NCI-H128 (cell line): ENCODE data around the gene AP3S2.
"Not testable (repeated sequence)": the region's sequence is repeated elsewhere in the genome, so short reads cannot be mapped to it uniquely, and the experiment has no call there.

Source experiments
- DNase-seq: peaks from one replicate; lab custom pipeline; 2025; ENCODE audit not compliant: unreplicated experiment; lab: John Stamatoyannopoulos, UW

Gene AP3S2

DNA sequence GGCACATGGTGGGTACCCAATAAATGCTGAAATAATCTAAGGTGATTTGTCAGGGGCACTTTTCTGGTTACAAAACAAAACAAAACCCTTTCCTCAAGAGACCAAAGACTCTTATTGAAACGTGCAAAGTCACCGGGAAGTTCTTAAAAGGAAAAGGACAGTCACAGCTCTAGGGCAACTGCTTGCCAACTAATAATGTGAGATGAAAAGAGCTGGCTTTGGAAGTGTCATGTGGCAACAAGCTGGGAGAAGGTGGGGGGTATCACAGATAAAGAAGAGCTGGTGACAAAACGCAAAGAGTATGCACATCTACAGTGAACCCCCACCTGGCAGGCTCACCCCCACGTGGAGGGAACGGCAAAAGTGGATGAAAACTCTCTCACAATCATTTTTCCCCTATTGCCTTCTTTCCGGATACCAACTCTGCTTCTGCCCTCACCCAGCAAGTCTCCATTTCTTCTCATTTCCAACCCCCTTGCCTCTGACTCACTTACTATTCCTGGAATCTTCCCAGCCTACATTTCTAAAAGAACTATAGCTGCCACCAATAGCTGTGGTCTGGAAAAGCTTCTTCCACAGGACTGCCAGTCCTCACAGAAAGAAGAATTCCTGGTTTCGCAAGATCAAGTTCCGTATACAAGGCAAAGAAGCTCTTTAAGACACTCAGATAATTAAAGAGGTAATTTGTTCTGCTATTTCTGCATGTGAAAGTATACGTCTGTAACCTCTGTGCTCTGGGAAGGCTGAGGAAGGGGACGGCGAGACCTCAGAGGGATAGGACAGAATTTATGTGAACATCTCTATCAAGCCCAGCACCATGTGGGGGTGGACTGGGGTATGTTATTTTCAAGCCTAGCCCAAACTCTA, 57.3 kb downstream of the AP3S2 start:
- no peak for DNase-seq

DNA sequence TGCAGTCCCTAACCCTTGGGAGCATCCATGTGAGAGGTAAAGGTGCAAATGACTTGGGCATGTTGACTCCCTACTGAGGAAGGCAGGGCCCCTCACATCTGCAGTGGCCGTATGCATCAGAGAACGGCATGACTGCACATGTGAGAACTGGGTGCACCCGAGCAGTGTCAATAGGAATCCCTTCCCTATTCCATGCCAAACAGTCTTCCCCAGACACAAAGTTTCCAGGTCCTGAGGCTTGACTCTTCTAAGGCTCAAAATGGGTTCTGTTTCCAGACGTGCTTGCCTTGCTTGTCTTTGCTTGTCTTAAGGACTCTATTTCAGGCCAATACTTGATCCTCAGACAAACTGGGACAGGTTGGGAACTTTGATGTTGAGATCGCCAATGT, 58.6 kb downstream of the AP3S2 start:
- DNase-seq: no peak

DNA sequence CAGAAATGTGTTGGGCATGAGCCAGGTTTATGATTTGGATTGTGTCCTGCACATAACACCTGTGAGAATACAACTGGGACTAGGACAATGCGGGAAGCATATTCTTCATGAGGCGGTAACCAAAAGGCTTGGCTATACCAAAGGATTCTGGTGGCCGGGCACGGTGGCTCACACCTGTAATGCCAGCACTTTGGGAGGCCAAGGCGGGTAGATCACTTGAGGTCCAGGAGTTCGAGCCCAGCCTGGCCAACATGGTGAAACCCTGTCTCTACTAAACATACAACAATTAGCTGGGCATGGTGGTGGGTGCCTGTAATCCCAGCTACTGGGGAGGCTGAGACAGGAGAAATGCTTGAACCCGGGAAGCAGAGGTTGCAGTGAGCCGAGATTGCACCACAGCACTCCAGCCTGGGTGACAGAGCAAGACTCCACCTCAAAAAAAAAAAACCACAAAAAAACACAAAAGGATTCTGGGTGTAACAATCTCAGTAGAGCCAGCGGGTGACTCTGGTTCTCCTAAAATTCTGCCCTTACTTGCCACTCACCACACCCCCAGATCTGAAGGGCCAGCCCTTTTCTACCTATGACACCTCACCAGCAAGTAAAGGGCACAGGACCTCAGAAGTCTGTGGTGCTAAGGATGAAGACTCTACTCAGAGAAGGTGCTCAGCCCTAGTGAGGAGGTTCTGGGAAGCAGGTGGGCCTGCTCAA, 59.2 kb downstream of the AP3S2 start:
- DNase-seq: not testable (repeated sequence)

DNA sequence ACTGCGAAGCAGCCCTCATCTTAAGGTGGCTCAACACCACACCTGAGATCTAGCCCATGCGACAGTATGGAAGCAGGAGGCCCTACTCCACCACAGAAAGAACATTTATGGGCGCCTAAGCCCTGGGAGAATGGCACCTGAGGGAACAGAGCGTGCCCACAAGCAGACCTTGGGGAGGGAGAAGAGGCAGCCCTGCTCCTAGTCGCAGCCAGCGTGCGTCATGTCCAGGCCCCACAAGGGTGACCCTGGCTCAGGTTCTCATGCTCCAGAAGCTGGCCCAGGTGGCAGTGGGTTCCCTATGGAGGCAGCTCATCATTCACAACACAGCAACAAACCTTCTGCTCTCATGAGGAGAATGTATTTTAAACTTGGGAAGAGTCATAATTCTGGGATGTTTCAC, 59.8 kb downstream of the AP3S2 start:
- no peak for DNase-seq

DNA sequence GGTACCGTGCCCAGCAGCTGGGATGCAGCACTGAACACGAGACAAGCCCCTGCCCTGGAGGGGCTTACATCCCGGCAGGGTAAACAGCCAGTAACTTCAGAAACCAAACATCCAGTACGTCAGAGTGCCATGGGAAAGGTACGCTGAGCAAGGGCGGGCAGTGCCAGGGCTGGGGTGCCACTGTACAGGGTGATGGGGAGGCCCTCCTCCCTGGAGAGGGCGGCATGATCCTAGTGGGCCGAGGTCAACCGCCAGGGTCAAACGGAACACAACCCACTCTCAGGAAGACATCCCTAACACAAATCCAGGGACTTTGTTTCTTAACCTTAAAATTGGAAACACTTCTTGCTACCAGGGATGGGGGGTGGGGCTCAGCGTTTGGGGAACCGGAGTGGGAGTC, 63.2 kb downstream of the AP3S2 start:
- DNase-seq: no peak

DNA sequence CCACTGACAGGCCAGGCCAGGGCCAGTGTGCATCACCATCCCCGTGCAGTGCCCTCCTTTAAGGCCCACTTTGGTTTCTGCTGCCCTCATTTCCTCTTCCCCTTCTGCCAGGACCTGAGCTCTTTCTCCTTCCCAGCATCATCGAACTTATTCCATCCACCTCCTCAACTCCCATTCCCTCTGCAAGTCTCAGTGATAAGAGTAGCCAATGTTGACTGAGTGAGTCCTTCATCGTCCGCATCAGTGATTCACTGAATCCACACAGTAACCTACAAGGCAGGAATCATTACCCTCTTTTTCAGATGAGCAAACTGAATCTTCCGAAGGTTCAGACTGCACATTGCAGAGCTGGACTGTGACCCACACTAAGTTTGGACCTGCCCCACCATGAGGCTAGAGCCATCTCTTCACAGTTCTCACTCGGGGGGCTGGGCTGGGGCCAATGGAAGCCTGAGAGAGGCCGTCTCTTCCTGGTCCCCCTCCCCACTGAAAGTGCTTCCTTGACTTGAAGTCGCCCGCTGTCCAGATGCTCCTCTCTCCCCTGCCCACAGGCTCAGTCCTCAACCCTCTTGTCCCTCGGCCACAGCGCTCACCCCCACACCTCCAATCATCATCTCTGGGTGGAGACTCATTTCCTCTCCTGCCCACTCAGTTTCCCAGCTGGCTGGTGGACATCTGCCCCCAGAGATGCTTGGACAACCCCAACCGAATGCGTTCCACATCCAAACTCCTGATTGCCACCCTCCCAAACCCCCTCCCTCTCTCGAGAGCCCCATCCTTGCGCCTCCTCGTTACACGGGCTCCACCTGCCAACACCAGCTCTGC, 64.0 kb downstream of the AP3S2 start:
- DNase-seq: no peak

DNA sequence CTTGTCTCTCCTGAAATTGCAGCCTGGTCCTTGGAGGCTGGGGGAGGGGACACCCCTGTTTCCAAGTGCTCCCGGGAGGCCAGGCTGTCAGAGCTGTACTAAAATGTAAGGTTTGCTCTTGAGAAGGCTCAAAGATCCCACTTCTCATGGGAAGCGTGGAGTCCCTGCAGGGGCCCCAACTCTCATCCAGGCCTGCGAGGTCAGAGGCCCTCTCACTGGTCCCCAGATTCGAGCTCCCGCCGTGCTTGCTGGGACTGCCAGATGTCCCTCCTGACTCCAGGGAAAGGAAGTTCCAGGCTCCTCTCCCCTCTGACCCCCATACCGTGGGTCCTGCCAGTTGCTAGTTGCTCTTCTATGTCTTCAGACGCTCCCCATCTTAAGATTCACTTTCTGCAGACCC, 64.6 kb downstream of the AP3S2 start:
- no peak for DNase-seq

DNA sequence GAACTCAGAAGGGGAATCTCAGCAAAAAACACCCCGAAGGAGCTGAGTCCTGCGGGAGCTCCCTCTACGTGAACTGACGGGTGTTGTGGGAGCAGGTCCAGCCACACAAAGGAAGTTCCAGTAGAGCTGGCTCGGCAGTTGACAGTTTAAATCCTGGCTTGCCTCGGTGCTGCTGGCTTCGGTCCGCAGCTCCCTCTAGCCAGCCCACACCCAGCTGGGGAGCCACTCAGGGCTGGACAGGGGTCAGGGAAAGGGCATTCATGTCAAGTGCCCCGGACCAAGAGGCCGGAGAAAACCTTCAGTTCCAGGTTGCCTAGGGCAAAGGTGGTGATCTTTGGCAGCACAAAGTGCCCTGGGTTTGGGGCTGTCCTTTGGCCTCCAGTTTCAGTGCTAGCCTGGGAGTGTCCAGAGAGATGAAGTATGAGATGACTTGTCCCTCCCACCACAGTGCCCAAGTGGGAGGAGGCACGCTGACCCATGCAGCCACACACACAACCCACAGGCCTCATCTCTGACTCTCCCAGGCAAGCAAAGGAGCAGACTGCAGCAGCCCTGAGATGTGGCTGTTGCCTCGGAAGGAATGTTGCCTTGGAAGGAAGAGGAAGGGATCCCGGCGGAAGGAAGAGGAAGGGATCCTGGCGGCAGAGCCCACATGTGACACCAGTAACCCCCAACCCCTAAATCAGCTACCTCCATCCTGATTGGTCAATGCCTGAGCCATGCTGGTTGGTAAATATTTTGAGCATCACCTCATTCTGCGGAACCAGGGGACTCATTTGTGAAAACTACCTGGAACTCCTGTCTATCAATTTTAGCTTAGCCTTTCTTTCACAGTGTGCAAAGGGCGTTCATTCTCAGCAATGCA, 65.3 kb downstream of the AP3S2 start:
- DNase-seq: no peak

DNA sequence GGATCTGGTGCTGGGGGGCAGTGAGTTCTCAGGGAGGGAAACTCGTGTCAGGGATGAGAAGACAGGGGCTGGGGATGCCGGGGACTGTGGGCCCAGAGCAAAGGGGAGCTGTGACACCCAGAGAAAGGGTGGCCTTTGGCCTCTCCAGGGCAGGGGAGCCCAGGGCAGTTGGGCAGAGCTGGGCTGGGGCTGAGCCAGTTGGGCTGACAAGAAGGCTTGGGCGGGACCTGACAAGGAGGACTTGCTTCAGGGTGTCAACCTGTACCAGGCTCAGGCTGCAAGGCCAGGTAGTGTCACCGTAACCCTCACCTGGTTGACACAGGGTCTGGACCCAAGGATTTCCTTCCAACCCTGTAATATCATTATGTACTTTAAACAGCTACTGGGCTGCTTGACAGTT, 66.0 kb downstream of the AP3S2 start:
- no peak for DNase-seq

DNA sequence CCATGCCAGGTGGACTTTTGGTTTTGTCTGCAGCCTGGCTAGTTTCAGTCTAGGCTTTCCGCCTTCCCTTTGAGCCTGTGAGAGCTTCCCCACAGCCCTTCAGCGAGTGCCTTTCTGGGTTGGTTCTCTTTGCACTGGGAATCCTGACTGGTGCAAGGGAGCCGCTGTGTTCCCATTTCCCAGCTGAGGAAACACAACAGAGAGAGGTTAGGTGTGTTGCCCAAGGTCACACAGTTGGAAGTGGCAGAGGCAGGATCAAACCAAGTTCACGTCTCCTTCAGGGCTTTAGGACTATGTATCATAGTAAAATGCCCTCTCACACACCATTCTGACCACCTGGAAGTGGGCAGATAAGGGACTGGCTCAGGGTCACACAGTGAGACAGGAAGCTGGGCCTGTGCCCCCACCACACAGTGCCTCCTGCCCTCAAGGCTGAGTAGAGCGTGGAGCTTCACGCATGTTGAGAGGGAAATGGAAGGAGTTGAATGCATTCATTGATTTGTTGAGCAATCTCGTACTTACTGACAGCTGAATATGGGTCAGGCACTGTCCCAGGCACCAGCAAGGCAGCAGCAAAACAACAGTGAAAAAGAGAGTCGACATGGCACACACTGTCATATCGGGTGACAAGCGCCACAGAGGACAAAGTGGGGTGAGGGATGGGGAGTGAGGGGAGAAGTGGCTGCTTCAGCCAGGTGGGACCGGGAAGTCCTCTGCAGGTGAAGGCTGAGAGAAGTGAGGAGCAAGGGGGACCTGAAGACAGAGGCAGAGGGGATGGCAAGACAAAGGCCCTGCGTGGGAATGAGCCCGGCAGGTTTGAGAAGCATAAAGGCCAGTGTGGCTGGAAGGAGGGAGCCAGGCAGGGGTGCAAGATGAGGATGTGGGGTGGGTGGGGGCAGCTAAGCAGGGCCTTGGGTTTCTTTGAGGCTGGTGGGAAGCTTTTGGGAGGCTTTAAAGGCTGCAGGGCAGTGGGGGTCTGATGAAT, 66.8 kb downstream of the AP3S2 start:
- no peak for DNase-seq

DNA sequence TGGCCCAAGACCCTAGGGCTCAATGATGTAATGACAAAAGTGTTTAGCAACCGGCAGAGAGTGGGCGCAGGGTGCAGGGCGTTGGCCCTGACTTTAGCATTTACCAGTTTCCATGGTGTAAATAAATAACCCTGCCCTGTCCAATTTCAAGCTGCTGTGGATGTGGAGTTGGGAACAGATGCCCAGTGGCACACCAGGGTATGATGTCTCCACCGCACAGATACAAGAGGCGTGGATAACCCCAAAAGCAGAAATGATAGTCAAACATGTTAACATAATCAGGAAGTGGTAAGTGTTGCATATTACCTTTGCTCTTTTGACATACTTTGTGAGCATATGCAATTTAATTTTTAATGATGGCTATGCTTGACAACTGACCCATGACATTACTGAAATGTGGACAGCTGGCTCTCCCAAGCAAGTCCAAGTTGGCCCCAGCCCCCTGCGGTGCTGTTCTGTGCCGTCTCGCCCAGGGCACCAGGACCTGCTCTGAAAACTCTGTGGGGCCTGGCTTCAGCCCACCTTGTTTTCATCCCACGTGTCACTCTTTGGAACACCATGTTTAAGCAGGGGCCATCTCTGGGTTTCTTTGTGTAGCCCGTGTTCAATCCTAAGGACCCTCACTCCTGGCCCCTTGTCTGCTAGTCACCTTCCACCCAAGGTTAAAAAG, 68.4 kb downstream of the AP3S2 start:
- DNase-seq: no peak

DNA sequence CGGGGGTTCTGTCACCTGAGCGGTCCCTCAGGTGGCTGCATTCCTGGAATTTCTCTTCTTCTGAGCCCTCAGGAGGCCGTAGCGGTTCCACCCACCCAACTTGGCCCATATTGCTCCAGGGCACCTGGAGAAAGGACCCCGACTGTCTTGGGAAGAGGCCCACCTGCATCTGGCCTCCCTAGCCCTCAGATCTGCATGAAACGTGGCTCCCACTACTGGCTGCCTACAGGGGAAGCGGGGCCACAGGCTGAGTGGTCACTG, 69.3 kb downstream of the AP3S2 start:
- DNase-seq: no peak

DNA sequence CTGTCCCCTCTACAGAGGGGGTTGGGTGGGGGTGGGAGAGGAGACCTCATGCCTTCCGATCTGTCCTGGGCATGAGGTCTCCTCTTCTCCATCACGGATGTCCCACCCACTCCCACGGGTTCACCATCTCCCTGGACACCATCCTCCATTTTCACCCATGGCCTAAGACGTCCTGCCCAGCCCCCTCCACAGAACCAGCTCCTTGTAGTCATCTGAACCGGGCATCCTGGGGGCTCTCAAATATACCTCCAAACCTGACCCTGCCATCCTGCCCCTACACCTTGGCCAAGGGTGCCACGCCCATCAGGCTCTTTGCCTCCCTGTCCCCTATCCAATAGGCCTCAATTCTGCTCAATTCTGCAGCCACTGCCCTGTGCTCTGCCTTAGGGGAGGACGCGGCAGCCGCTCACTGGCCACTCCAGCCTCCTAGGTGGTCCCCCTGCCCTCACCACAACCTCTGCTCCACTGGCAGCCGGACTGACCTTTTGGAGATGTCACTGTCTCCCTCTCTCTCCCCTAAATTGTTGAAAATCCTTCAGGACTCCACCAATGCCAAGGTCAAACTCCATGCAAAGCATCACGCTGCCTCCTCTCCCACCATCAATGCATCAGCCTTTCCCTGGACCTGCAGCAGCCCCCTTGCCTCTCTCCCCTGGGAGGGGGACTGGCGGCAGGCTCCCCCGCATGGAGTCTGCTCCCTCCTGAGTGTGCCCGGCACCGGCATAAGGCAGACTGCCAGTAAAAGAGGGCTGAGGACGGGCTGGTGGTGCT, 69.8 kb downstream of the AP3S2 start:
- no peak for DNase-seq

DNA sequence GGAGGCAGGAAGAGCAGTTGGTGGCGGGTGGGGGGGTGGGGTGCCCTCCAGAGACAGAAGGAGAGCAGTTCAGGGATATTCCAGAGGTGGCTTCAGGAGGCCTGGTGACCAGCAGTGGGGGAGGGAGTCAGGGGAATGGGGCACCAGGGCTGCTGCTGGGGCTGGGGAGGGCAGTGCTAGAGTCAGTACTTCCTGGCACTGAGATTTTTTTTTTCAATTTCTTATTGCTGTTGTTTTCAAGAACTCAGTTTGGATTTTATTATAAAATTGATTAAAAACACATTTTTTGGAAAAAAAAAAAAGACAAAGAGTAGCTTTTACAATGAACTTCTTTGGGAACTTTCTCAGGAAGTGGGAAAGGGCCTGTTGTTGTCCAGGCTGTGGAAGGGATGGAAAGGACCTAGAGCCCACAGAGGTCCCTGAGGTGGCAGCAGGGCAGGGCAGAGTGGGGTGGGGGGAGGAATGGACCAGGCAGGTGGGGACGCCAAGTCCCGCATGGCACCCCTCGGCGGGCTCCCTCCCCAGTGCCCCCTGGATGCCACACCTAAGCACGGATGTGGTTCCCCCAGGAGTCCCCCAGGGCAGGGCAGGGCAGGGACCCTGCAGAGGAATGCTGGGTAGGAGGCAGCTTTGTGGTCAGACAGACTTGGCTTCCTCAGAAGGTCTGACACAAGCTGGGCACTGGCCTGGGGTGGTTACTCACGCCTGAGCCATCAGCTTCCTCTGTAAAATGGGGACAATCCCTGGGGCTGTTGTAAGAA, 70.7 kb downstream of the AP3S2 start:
- DNase-seq: no peak

DNA sequence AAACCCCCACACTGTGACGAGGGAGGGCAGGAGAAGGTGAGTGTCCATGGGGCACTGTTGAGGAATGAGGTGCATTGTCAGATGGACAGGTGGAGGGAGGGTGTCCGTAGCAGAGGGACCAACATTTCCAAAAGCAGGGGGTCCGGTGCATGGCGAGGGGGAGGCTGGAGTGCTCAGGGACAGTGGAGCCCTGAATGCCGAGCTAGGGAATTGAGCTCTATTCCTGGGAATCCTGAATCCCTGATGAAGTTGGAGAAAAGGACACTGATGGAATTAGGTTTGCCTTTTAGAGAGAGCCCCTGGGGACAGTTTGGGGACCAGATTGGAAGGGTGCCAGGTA, 71.2 kb downstream of the AP3S2 start:
- no peak for DNase-seq

DNA sequence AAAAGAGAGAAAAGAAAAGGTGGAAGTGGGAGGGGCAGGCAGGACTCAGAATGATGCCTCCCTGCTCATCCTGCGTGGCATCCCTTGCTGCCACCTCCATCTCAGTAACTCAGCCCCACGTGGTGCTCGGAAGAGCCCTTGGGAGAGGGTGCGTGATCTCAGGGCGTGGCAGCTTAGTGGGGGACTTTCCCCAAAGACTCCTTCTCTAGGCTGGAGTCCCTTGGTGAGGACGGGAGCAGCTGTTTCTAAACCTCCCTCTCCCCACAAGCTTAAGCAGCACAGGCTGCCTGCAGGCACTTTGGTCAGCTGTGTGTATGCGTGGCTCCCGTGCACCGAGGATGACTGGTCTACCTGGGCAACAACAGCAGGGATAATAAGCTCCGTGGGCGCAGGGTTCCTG, 71.8 kb downstream of the AP3S2 start:
- no peak for DNase-seq

DNA sequence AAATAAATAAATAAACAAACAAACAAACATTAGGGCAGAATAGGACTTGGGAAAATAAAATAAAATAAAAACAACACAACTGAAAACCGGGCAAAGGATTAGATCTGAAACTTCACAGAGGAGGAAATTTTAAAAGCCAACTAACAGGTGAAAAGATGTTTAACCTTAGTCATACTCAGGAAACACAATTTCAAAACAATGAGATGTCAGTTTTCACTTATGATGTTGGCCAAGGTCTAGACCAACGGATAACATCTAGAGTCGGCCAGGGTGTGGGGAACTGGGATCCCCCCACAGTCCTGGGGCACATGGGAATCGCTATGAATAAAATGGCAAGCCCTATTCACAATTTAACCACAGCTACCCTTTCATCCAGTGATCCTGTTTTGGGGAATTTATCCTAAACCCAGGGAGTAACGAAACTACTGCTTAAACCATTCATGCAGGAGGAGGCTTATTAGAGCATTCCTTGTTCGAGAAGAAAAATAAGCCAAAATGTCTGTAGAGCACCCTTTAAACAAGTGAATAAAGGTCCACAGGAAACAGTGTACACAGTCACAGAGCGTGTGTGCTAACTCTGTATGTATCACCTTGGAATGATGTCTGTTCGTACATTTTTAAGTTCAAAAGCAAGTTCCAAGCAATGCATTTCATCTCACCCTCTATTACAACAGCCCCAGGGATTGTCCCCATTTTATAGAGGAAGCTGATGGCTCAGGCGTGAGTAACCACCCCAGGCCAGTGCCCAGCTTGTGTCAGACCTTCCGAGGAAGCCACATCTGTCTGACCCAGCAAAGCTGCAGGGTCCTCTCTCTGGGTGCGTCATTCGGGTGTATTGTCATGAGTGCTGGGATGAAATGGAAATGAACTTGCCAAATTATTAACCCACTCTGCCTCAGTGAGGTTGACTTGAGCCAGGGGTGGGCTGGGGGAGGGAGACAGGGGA, 72.9 kb downstream of the AP3S2 start:
- DNase-seq: no peak
